Activated CD4-positive, alpha-beta T cell treated with anti-CD3 and anti-CD28 coated beads for 36 hours (primary cell): ENCODE results near the gene PRR20C. TPM values are rescaled to one million over a fixed set of nuclear protein-coding genes. Genes with fewer than 3 reads are reported as not detected.
"Not testable (repeated sequence)": the region's sequence is repeated elsewhere in the genome, so short reads cannot be mapped to it uniquely, and the experiment has no call there.

Experiments
- ATAC-seq: fragments of 200-7000 bp; cut with Tn5 transposase; one replicate; pipeline ENCODE4 v1.10.0; 2021; ENCODE audit warnings: mild to moderate bottlenecking, moderate library complexity
- CTCF ChIA-PET: fragments of 350-600 bp; sonication (Branson Sonifier 250); formaldehyde crosslinking; loops from one replicate; lab custom pipeline; 2021; ENCODE audit warnings: antibody characterized with exemption; lab: Charles Lee
- POLR2A ChIA-PET: fragments of 350-600 bp; sonication (Branson Sonifier 250); formaldehyde crosslinking; loops from one replicate; lab custom pipeline; 2021; ENCODE audit warnings: antibody characterized with exemption, inconsistent platforms; lab: Charles Lee
- DNase-seq: peaks from one replicate; pipeline ENCODE4 v3.0.0-alpha.2; 2020
- H3K27ac Mint-ChIP-seq: one replicate; pipeline ENCODE4 v1.8.0; 2021; ENCODE audit warnings: mixed read lengths
- H3K27me3 Mint-ChIP-seq: one replicate; pipeline ENCODE4 v1.8.0; 2021; ENCODE audit warnings: mixed read lengths
- H3K36me3 Mint-ChIP-seq: one replicate; pipeline ENCODE4 v1.8.0; 2021; ENCODE audit warnings: low read depth, mixed read lengths
- H3K4me1 Mint-ChIP-seq: one replicate; pipeline ENCODE4 v1.8.0; 2021; ENCODE audit warnings: mixed read lengths
- H3K4me3 Mint-ChIP-seq: one replicate; pipeline ENCODE4 v1.8.0; 2021; ENCODE audit warnings: mild to moderate bottlenecking, moderate library complexity, mixed read lengths
- H3K9me3 Mint-ChIP-seq: one replicate; pipeline ENCODE4 v1.8.0; 2021; ENCODE audit warnings: low read depth, mixed read lengths
- intact Hi-C, 2 experiments: fragments of 100-400 bp; cut with DNase I in 1 of 2; cut with micrococcal nuclease in 1 of 2; formaldehyde crosslinking; loops; one replicate each; pipeline versions ENCODE4 v1.14.2 to v1.15.1; 2022 to 2024; cut with DNase I, micrococcal nuclease
- total RNA-seq, 2 experiments: library from RNA; stranded (reverse); gene quantifications; one replicate each; pipeline ENCODE4 v1.2.3, GENCODE V29; 2021

The PRR20C gene
- total RNA-seq: not detected

GRCh38 chr13:57153761-57154160 lies at the start of gene PRR20C:
Gene PRR20C, plus strand, starts transcription at chr13:57154061. Its CDS starts 387 bp downstream, at chr13:57154448.
- CTCF ChIA-PET, DNase-seq, H3K27me3 Mint-ChIP-seq, H3K27ac Mint-ChIP-seq, ATAC-seq, POLR2A ChIA-PET, H3K4me1 Mint-ChIP-seq, intact Hi-C loops, H3K4me3 Mint-ChIP-seq, H3K9me3 Mint-ChIP-seq, H3K36me3 Mint-ChIP-seq: not testable (repeated sequence)

GRCh38 chr13:57114945-57115344 lies 38.9 kb upstream of the PRR20C start:
- POLR2A ChIA-PET: no interaction called here
- ATAC-seq (no peak), DNase-seq (no peak)
- H3K27me3 Mint-ChIP-seq: no peaks in the 10 kb centered on the region
- H3K36me3 Mint-ChIP-seq: no peaks in the 10 kb centered on the region
- CTCF ChIA-PET: no interaction called here
- H3K9me3 Mint-ChIP-seq: peaks cover 27% of the 10 kb centered on the region
- H3K4me1 Mint-ChIP-seq: no peaks in the 10 kb centered on the region
- intact Hi-C loops: no loop called here
- no peak overlapping the region for H3K4me3 Mint-ChIP-seq
- H3K27ac Mint-ChIP-seq: no peak overlapping the region

GRCh38 chr13:57123681-57124080 lies 30.2 kb upstream of the PRR20C start:
- DNase-seq (no peak), ATAC-seq (no peak)
- peaks cover 3% of the 10 kb centered on the region for H3K9me3 Mint-ChIP-seq
- ChIA-PET CTCF (no interaction called here), POLR2A (no interaction called here)
- intact Hi-C loops: no loop called here
- no peaks in the 10 kb centered on the region for H3K4me1 Mint-ChIP-seq
- no peak overlapping the region for H3K27ac Mint-ChIP-seq
- H3K4me3 Mint-ChIP-seq: no peak overlapping the region
- H3K27me3 Mint-ChIP-seq: no peaks in the 10 kb centered on the region
- H3K36me3 Mint-ChIP-seq: no peaks in the 10 kb centered on the region

GRCh38 chr13:57128909-57129308 lies 25.0 kb upstream of the PRR20C start:
- H3K4me3 Mint-ChIP-seq: no peak overlapping the region
- H3K27ac Mint-ChIP-seq: no peak overlapping the region
- peaks cover 8% of the 10 kb centered on the region for H3K9me3 Mint-ChIP-seq

GRCh38 chr13:57136093-57136492 lies 17.8 kb upstream of the PRR20C start:
- H3K9me3 Mint-ChIP-seq: peaks cover 10% of the 10 kb centered on the region
- no peaks in the 10 kb centered on the region for H3K27me3 Mint-ChIP-seq
- intact Hi-C loops: no loop called here
- no peak for DNase-seq
- ChIA-PET POLR2A (no interaction called here), CTCF (no interaction called here)
- no peak for ATAC-seq
- no peaks in the 10 kb centered on the region for H3K36me3 Mint-ChIP-seq
- no peaks in the 10 kb centered on the region for H3K4me1 Mint-ChIP-seq
- no peak overlapping the region for H3K4me3 Mint-ChIP-seq
- H3K27ac Mint-ChIP-seq: no peak overlapping the region

More at GRCh38 chr13:57128909-57129308, 25.0 kb upstream of the PRR20C start:
- no peak for DNase-seq
- ChIA-PET CTCF (interaction anchor here (0.7 kb wide), 1 partner anchor 496 kb away, joined by 3 read pairs; no protein-coding TSS in a partner anchor), POLR2A (no interaction called here)
- Mint-ChIP-seq H3K27me3 (no peaks in the 10 kb centered on the region), H3K36me3 (no peaks in the 10 kb centered on the region), H3K4me1 (no peaks in the 10 kb centered on the region)
- ATAC-seq: no peak
- intact Hi-C loops: no loop called here

- ChIA-PET POLR2A (no interaction called here), CTCF (no interaction called here)
- ATAC-seq (no peak), DNase-seq (no peak)
- Mint-ChIP-seq H3K36me3 (no peaks in the 10 kb centered on the region), H3K4me3 (no peak overlapping the region), H3K4me1 (no peaks in the 10 kb centered on the region), H3K27me3 (no peaks in the 10 kb centered on the region), H3K9me3 (peaks cover 8% of the 10 kb centered on the region), H3K27ac (no peak overlapping the region)
- intact Hi-C loops: no loop called here
These were observed 16.3 kb upstream of the PRR20C start for GRCh38 chr13:57137585-57137984.

- no peaks in the 10 kb centered on the region for H3K27me3 Mint-ChIP-seq
- CTCF ChIA-PET: no interaction called here
These were observed 14.9 kb upstream of the PRR20C start for GRCh38 chr13:57138988-57139387.

GRCh38 chr13:57139781-57140180 lies 14.1 kb upstream of the PRR20C start:
- intact Hi-C loops, H3K36me3 Mint-ChIP-seq, H3K9me3 Mint-ChIP-seq, H3K27ac Mint-ChIP-seq, ATAC-seq, H3K4me3 Mint-ChIP-seq, H3K4me1 Mint-ChIP-seq, H3K27me3 Mint-ChIP-seq, POLR2A ChIA-PET, CTCF ChIA-PET, DNase-seq: not testable (repeated sequence)

More at GRCh38 chr13:57138988-57139387, 14.9 kb upstream of the PRR20C start:
- H3K4me1 Mint-ChIP-seq: no peaks in the 10 kb centered on the region
- H3K36me3 Mint-ChIP-seq: no peaks in the 10 kb centered on the region
- DNase-seq: no peak
- POLR2A ChIA-PET: no interaction called here
- ATAC-seq: no peak
- H3K27ac Mint-ChIP-seq: no peak overlapping the region
- intact Hi-C loops: no loop called here
- peaks cover 4% of the 10 kb centered on the region for H3K9me3 Mint-ChIP-seq
- H3K4me3 Mint-ChIP-seq: no peak overlapping the region

GRCh38 chr13:57140235-57140968 lies 13.5 kb upstream of the PRR20C start, which contains the start of gene PRR20A:
Gene PRR20A, plus strand, starts transcription at chr13:57140918. Its CDS starts 387 bp downstream, at chr13:57141305.
- H3K27me3 Mint-ChIP-seq, ATAC-seq, H3K27ac Mint-ChIP-seq, H3K4me1 Mint-ChIP-seq, intact Hi-C loops, POLR2A ChIA-PET, CTCF ChIA-PET, H3K9me3 Mint-ChIP-seq, H3K36me3 Mint-ChIP-seq, H3K4me3 Mint-ChIP-seq, DNase-seq: not testable (repeated sequence)

GRCh38 chr13:57147188-57147587 lies 6.7 kb upstream of the PRR20C start, which contains the start of gene PRR20B:
Gene PRR20B, plus strand, starts transcription at chr13:57147488. Its CDS starts 387 bp downstream, at chr13:57147875.
- H3K36me3 Mint-ChIP-seq, H3K27ac Mint-ChIP-seq, intact Hi-C loops, H3K4me1 Mint-ChIP-seq, H3K4me3 Mint-ChIP-seq, ATAC-seq, H3K27me3 Mint-ChIP-seq, CTCF ChIA-PET, POLR2A ChIA-PET, H3K9me3 Mint-ChIP-seq, DNase-seq: not testable (repeated sequence)

GRCh38 chr13:57148106-57148505 lies 5.8 kb upstream of the PRR20C start:
- ATAC-seq, POLR2A ChIA-PET, H3K9me3 Mint-ChIP-seq, H3K27me3 Mint-ChIP-seq, intact Hi-C loops, H3K36me3 Mint-ChIP-seq, H3K27ac Mint-ChIP-seq, H3K4me3 Mint-ChIP-seq, CTCF ChIA-PET, DNase-seq, H3K4me1 Mint-ChIP-seq: not testable (repeated sequence)

- H3K27ac Mint-ChIP-seq, H3K27me3 Mint-ChIP-seq, intact Hi-C loops, DNase-seq, ATAC-seq, H3K4me3 Mint-ChIP-seq, POLR2A ChIA-PET, H3K36me3 Mint-ChIP-seq, CTCF ChIA-PET, H3K9me3 Mint-ChIP-seq, H3K4me1 Mint-ChIP-seq: not testable (repeated sequence)
These were observed 6.5 kb downstream of the PRR20C start, which contains the start of gene PRR20D for GRCh38 chr13:57160332-57160731. Gene PRR20D, plus strand, starts transcription at chr13:57160632. Its CDS starts 387 bp downstream, at chr13:57161019.
